ENCODE measurements around the gene RAB11FIP4. TPM values are rescaled to one million over a fixed set of nuclear protein-coding genes. Genes with fewer than 3 reads are reported as not detected.

The RAB11FIP4 gene
- total and polyA plus RNA-seq, 4 experiments from 2014 or later = 8.3 to 47.4 (median 30.0) TPM

DNA sequence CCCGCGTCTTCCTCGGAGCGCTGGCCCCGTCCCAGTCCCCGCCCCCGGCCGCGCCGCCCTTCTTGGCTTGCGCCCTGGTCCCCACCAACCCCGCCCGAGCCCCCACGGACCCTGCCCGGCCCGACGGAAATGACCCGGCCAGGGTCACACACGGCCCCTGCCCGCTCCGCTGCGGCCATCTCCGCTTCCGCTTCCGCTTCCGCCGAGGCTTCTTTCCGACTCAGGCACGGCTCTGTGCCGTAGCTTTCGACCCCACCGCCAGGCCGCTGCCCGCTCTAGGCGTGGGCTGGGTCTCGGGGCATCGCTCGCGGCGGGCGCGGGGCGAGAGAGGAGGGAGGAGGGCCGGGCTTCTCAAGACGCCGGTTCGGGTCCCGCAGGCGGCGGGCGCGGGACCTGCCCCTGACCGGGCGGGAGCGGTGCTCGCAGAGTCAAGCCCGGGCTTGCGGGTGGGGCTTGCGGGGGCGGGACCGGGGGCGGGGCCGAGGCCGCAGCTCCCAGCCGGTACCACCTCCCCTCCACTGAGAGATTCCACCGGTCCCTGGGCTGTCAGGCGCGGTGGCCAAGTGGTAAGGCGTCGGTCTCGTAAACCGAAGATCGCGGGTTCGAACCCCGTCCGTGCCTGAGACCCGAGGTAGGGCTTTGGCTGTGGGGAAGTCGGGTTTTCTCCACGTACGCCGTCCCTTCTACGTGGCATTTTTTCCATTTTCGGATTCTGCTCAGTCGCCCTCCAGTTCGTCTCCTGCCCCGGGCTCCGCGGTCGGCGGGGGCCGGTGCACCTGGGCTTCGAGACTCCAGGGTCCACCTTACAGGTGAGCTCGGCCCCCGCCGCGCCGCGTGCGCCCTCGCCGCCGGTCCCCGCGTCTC, 158.3 kb downstream of the RAB11FIP4 start:
- Histone ChIP-seq H3K9me3 (ENCODE audit: control insufficient read depth in 1 of 2, low read length in 2 of 2) (no peaks in the 10 kb centered on the region), H3K27ac (ENCODE audit: low read depth, low read length) (peak overlapping the region; percentile 62), H3K4me3 (ENCODE audit: low read length in 2 of 2) (peak overlapping the region; percentile 47 to 81), H3K36me3 (ENCODE audit: insufficient read depth, low read length) (no peaks in the 10 kb centered on the region), H3K4me1 (ENCODE audit: insufficient read depth, low read length) (peaks cover 7% of the 10 kb centered on the region), H3K27me3 (ENCODE audit: insufficient read depth, low read length) (no peaks in the 10 kb centered on the region)
- no peaks in the 10 kb centered on the region for H3K9me3 Mint-ChIP-seq
- H3K4me1 Mint-ChIP-seq = peaks cover 10 to 39% (median 14%) of the 10 kb centered on the region in 4 donors
- peak overlapping the region; percentile 83 to 91 (median 90) for H3K4me3 Mint-ChIP-seq
- POLR2A ChIA-PET (ENCODE audit: partially characterized antibody) = interaction anchor here (0.8 to 2.9 kb wide), 10 partner anchors 9 to 308 kb away, joined by 3 to 14 read pairs (median 5); no protein-coding TSS in a partner anchor
- H3K27ac Mint-ChIP-seq = peak overlapping the region; percentile 23 to 91 (median 84)
- intact Hi-C loops (cut with micrococcal nuclease) = loop anchor here (1.0 to 5.0 kb wide), 3 partner anchors 9 to 237 kb away; partner anchors contain the start of gene EVI2B
- CTCF ChIA-PET (ENCODE audit: partially characterized antibody) = interaction anchor here (0.6 kb wide), 1 partner anchor 799 kb away, joined by 3 read pairs; no protein-coding TSS in a partner anchor
- H3K27me3 Mint-ChIP-seq = no peaks in the 10 kb centered on the region
- peaks cover 0 to 2% of the 10 kb centered on the region in 2 donors for H3K36me3 Mint-ChIP-seq
- DNase-seq = peak; percentile 83 to 87 (median 85)

DNA sequence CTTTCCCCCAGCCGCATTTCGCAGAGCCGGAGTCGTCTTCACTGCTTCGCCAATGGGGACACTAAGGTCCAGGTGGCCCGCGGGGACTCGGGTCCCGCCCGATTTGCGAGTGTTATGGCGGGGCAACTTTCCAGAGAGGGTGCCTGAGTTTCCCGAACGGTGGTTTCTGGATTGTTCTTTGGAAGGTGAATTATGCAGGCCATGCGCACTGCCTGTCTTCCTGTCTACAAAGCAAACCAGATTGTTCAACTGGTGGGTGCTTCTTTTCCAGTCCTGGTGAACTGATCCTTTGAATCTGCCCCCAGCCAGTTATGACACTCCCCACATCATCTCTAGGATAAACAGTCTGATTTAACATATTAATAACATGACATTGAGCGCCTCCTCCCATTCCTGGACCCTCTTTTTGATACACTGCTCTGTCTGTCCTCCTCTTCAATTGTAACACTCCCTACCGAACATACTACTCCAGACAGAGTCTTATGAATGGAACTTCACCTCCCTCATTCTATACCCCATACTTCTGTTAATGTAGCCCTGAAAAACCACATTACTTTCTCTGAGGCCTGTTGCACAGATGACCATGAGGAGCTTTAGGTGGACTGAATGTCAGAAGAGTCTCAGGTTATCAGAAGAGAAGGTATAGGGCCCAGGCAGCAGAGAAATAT, 159.0 kb downstream of the RAB11FIP4 start:
- ChIA-PET POLR2A (ENCODE audit: partially characterized antibody) (interaction anchor here (1.1 to 2.9 kb wide), 4 partner anchors 15 to 307 kb away, joined by 3 to 14 read pairs (median 4); no protein-coding TSS in a partner anchor), CTCF (ENCODE audit: partially characterized antibody) (interaction anchor here (0.6 kb wide), 1 partner anchor 798 kb away, joined by 3 read pairs; no protein-coding TSS in a partner anchor)
- peaks cover 10 to 39% (median 16%) of the 10 kb centered on the region in 4 donors for H3K4me1 Mint-ChIP-seq
- no peaks in the 10 kb centered on the region for H3K9me3 Mint-ChIP-seq
- Histone ChIP-seq H3K9me3 (ENCODE audit: control insufficient read depth in 1 of 2, low read length in 2 of 2) (no peaks in the 10 kb centered on the region), H3K36me3 (ENCODE audit: insufficient read depth, low read length) (no peaks in the 10 kb centered on the region), H3K4me3 (ENCODE audit: low read length in 2 of 2) (peak overlapping the region; percentile 47 to 81), H3K4me1 (ENCODE audit: insufficient read depth, low read length) (peaks cover 7% of the 10 kb centered on the region), H3K27me3 (ENCODE audit: insufficient read depth, low read length) (no peaks in the 10 kb centered on the region), H3K27ac (ENCODE audit: low read depth, low read length) (peak overlapping the region; percentile 62)
- intact Hi-C loops (cut with micrococcal nuclease) = loop anchor here (1.0 kb wide), 2 partner anchors 8 to 62 kb away; no protein-coding TSS in a partner anchor
- peak overlapping the region; percentile 23 to 91 (median 84) for H3K27ac Mint-ChIP-seq
- peaks cover 0 to 2% of the 10 kb centered on the region in 2 donors for H3K36me3 Mint-ChIP-seq
- H3K4me3 Mint-ChIP-seq = peak overlapping the region; percentile 80 to 91 (median 89)
- DNase-seq = no peak
- H3K27me3 Mint-ChIP-seq = no peaks in the 10 kb centered on the region

DNA sequence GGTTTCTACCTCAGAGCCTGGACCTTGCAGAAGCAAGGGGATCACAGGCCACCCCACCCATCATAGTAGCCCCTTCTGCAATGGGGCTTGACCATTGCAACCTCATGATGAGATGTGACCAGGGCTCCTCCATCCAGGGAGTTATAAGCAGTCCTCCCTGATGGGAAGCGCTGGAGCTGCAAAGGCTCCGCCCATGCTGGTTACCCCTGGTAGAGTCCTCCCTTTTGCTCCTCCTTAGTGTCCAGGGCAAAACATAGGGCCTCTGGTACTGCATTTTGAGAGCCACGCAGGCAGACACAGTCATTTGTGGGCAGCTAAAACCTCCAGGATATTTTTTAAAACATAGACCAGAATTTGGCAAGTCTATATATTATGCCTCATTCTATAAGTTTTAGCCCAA, 161.1 kb downstream of the RAB11FIP4 start:
- Mint-ChIP-seq H3K27ac (peak overlapping the region in 1 of 7 donors; percentile 57), H3K36me3 (peaks cover 0 to 2% of the 10 kb centered on the region in 2 donors), H3K4me1 (peaks cover 10 to 34% (median 17%) of the 10 kb centered on the region in 4 donors), H3K4me3 (no peak overlapping the region), H3K27me3 (no peaks in the 10 kb centered on the region), H3K9me3 (no peaks in the 10 kb centered on the region)
- Histone ChIP-seq H3K4me1 (ENCODE audit: insufficient read depth, low read length) (peaks cover 7% of the 10 kb centered on the region), H3K9me3 (ENCODE audit: control insufficient read depth in 1 of 2, low read length in 2 of 2) (no peaks in the 10 kb centered on the region), H3K4me3 (ENCODE audit: low read length in 2 of 2) (no peak overlapping the region), H3K36me3 (ENCODE audit: insufficient read depth, low read length) (no peaks in the 10 kb centered on the region), H3K27me3 (ENCODE audit: insufficient read depth, low read length) (no peaks in the 10 kb centered on the region), H3K27ac (ENCODE audit: low read depth, low read length) (no peak overlapping the region)
- DNase-seq = no peak
- CTCF ChIA-PET (ENCODE audit: partially characterized antibody) = interaction anchor here (0.6 kb wide), 1 partner anchor 288 kb away, joined by 3 read pairs; no protein-coding TSS in a partner anchor
- POLR2A ChIA-PET (ENCODE audit: partially characterized antibody) = no interaction called here
- intact Hi-C loops (cut with micrococcal nuclease) = no loop called here

DNA sequence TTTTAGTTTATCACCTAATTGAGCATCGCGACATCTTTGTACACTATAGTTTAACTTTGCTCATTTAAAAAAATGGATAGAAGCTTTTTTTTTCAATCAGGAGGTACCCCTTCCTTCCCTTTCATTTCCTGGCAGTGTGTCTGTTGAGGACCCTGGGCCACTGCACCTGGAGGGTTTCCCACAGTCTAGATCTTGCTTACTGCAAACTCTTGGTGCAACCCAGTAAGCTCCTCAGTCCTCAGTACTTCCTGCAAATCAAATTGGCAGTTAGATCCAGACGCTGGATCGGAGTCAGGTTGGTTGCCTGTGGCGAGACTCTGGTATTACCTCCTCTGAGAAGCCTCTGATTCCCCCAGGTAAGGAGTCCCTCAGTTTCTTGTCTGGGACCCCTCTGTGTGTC, 162.0 kb downstream of the RAB11FIP4 start:
- no peak for DNase-seq
- Histone ChIP-seq H3K27ac (ENCODE audit: low read depth, low read length) (no peak overlapping the region), H3K36me3 (ENCODE audit: insufficient read depth, low read length) (no peaks in the 10 kb centered on the region), H3K27me3 (ENCODE audit: insufficient read depth, low read length) (no peaks in the 10 kb centered on the region), H3K4me1 (ENCODE audit: insufficient read depth, low read length) (peaks cover 12% of the 10 kb centered on the region), H3K4me3 (ENCODE audit: low read length in 2 of 2) (no peak overlapping the region), H3K9me3 (ENCODE audit: control insufficient read depth in 1 of 2, low read length in 2 of 2) (no peaks in the 10 kb centered on the region)
- intact Hi-C loops (cut with micrococcal nuclease) = no loop called here
- H3K27me3 Mint-ChIP-seq = no peaks in the 10 kb centered on the region
- peaks cover 11 to 25% (median 17%) of the 10 kb centered on the region in 4 donors for H3K4me1 Mint-ChIP-seq
- H3K27ac Mint-ChIP-seq = peak overlapping the region in 2 of 7 donors; percentile 3 to 64
- H3K9me3 Mint-ChIP-seq = no peaks in the 10 kb centered on the region
- ChIA-PET CTCF (ENCODE audit: partially characterized antibody) (no interaction called here), POLR2A (ENCODE audit: partially characterized antibody) (no interaction called here)
- peak overlapping the region in 1 of 8 donors; percentile 20 for H3K4me3 Mint-ChIP-seq
- peaks cover 0 to 2% of the 10 kb centered on the region in 2 donors for H3K36me3 Mint-ChIP-seq

DNA sequence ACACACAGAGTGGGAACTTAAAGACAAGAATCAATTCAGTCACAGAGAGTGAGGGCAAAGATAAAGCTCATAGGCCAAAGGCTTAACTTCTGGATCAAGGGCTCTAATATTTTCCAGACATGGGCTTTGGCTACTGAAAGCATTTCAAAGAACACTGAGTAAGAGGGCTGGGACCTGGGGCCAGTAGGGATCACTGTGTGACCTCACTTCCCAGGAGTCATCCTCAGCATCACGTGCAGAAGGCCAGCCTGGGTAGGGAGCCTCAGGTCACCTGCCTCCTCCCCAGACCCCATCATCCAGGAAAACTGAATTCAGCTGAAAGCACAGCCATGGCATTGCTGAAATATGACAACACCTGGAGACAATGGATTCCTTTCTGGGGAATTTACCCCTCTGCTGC, 163.5 kb downstream of the RAB11FIP4 start:
- H3K9me3 ChIP-seq (ENCODE audit: control insufficient read depth in 1 of 2, low read length in 2 of 2) = no peaks in the 10 kb centered on the region
- H3K4me1 Mint-ChIP-seq = peaks cover 9 to 17% (median 14%) of the 10 kb centered on the region in 4 donors
- ChIA-PET POLR2A (ENCODE audit: partially characterized antibody) (no interaction called here), CTCF (ENCODE audit: partially characterized antibody) (no interaction called here)
- no peaks in the 10 kb centered on the region for H3K27me3 ChIP-seq (ENCODE audit: insufficient read depth, low read length)
- no peaks in the 10 kb centered on the region for H3K9me3 Mint-ChIP-seq
- H3K27ac ChIP-seq (ENCODE audit: low read depth, low read length) = no peak overlapping the region
- no peak overlapping the region for H3K4me3 ChIP-seq (ENCODE audit: low read length in 2 of 2)
- H3K27ac Mint-ChIP-seq = peak overlapping the region in 1 of 7 donors; percentile 6
- intact Hi-C loops (cut with micrococcal nuclease) = no loop called here
- no peaks in the 10 kb centered on the region for H3K36me3 ChIP-seq (ENCODE audit: insufficient read depth, low read length)
- DNase-seq = no peak
- H3K4me3 Mint-ChIP-seq = no peak overlapping the region
- no peaks in the 10 kb centered on the region for H3K27me3 Mint-ChIP-seq
- peaks cover 13% of the 10 kb centered on the region for H3K4me1 ChIP-seq (ENCODE audit: insufficient read depth, low read length)
- peaks cover 0 to 2% of the 10 kb centered on the region in 2 donors for H3K36me3 Mint-ChIP-seq

DNA sequence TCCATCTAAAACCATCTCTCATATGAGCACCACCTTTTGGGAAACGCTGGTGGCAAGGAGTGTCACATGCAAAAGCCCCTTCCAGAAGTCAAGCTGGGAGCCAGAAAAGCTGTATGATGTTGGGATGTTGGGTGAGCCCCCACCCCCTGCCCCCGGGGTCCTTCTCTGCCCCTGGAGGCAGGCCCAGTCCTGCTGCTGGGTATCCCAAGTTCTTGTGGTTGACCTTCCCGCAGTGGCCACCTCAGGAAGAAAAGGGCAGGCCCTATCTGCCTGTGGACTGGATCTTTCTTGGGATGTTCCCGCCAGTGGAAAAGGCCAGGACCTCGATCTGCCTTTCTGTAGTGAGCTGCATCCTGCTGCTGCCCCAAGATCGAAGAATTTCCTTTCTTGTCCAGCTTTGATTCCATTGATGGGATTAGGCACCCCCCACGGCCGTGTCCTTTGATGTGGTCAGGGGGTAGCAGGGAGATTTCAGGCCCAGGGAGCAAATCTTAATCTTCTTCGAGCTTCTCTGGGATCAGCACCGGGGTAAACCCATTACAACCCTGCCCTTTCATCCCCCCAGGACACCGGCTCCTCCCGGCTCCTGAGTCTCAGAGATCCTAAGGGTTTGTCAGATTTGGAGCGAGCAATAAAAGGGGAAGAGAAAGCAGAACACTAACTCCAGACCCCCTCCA, 165.6 kb downstream of the RAB11FIP4 start:
- Mint-ChIP-seq H3K36me3 (no peaks in the 10 kb centered on the region), H3K4me3 (peak overlapping the region in 2 of 8 donors; percentile 6 to 33), H3K9me3 (no peaks in the 10 kb centered on the region), H3K27ac (no peak overlapping the region), H3K4me1 (peaks cover 2 to 20% (median 8%) of the 10 kb centered on the region in 4 donors), H3K27me3 (peaks cover 3 to 5% of the 10 kb centered on the region in 2 donors)
- no peak for DNase-seq
- no peaks in the 10 kb centered on the region for H3K27me3 ChIP-seq (ENCODE audit: insufficient read depth, low read length)
- ChIA-PET CTCF (ENCODE audit: partially characterized antibody) (interaction anchor here (1.0 to 3.0 kb wide), 2 partner anchors 120 to 285 kb away, joined by 3 to 15 read pairs; no protein-coding TSS in a partner anchor), POLR2A (ENCODE audit: partially characterized antibody) (interaction anchor here (1.5 kb wide), 1 partner anchor 70 kb away, joined by 3 read pairs; no protein-coding TSS in a partner anchor)
- peaks cover 6% of the 10 kb centered on the region for H3K4me1 ChIP-seq (ENCODE audit: insufficient read depth, low read length)
- no peaks in the 10 kb centered on the region for H3K9me3 ChIP-seq (ENCODE audit: control insufficient read depth in 1 of 2, low read length in 2 of 2)
- intact Hi-C loops (cut with micrococcal nuclease) = no loop called here
- H3K4me3 ChIP-seq (ENCODE audit: low read length in 2 of 2) = no peak overlapping the region
- no peak overlapping the region for H3K27ac ChIP-seq (ENCODE audit: low read depth, low read length)
- H3K36me3 ChIP-seq (ENCODE audit: insufficient read depth, low read length) = no peaks in the 10 kb centered on the region
